WI38 (cell line): Measurements from ENCODE around the gene TTLL11.

Experiments
- H3K4me3 ChIP-seq: 2 replicates; pipeline ENCODE4 v1.5.1; 2011; ENCODE audit warnings: low read depth, mild to moderate bottlenecking, control low read depth, low read length
- CTCF ChIP-seq: IDR thresholded peaks from 2 replicates; pipeline ENCODE4 v1.5.1; 2012; ENCODE audit warnings: low read depth, mild to moderate bottlenecking, control low read depth, low read length

Gene TTLL11

GRCh38 chr9:121841771-121842611 is 251.1 kb downstream of the TTLL11 start:
- TF ChIP-seq CTCF: no peak
- H3K4me3 ChIP-seq: no peak overlapping the region

- H3K4me3 ChIP-seq: no peak overlapping the region
- TF ChIP-seq CTCF: no peak
Measured at GRCh38 chr9:121840838-121841760, 252.0 kb downstream of the TTLL11 start.

GRCh38 chr9:121839726-121840500 is 253.2 kb downstream of the TTLL11 start:
- no peak overlapping the region for H3K4me3 ChIP-seq
- no peak for TF ChIP-seq CTCF

- no peak overlapping the region for H3K4me3 ChIP-seq
Measured at GRCh38 chr9:121838746-121839669, 254.1 kb downstream of the TTLL11 start.

GRCh38 chr9:121837113-121837961 is 255.8 kb downstream of the TTLL11 start:
- H3K4me3 ChIP-seq: no peak overlapping the region
- TF ChIP-seq CTCF: no peak

More at GRCh38 chr9:121838746-121839669, 254.1 kb downstream of the TTLL11 start:
- no peak for TF ChIP-seq CTCF

- no peak overlapping the region for H3K4me3 ChIP-seq
- no peak for TF ChIP-seq CTCF
Measured at GRCh38 chr9:121836366-121836885, 256.7 kb downstream of the TTLL11 start.
